DMS114 treated with DMSO at 0.1 percent for 48 hours (cell line): ENCODE measurements around the gene PIBF1.
"Not testable (repeated sequence)": the region's sequence is repeated elsewhere in the genome, so short reads cannot be mapped to it uniquely, and the experiment has no call there.

Experiments used
- DNase-seq: peaks from one replicate; lab custom pipeline; 2025; ENCODE audit not compliant: unreplicated experiment; lab: John Stamatoyannopoulos, UW

PIBF1 gene

DNA sequence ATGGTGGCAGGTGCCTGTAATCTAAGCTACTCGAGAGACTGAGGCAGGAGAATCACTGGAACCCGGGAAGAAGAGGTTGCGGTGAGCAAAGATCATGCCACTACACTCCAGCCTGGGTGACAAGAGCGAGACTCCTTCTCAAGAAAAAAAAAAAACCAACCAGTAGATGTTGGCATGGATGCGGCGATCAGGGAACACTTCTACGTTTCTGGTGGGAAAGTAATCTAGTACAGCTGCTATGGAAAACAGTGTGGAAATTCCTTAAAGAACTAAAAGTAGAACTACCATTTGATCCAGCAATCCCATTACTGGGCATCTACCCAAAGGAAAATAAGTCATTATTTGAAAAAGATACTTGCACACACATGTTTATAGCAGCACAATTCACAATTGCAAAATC is 119.6 kb downstream of the PIBF1 start:
- DNase-seq = not testable (repeated sequence)

DNA sequence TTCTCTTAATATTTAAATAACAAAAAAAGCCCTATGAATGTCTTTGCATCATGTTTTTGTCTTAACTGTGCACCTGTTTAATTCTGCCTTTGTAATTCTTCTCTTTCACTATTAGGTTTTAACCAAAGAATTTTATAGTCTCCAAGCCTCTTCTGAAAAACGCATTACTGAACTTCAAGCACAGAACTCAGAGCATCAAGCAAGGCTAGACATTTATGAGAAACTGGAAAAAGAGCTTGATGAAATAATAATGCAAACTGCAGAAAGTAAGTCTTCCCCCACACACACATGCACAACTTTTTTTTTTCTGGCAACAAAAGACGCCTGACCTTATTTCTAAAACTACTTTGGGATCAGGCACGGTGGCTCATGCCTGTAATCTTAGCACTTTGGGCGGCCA is 126.5 kb downstream of the PIBF1 start:
- no peak for DNase-seq

DNA sequence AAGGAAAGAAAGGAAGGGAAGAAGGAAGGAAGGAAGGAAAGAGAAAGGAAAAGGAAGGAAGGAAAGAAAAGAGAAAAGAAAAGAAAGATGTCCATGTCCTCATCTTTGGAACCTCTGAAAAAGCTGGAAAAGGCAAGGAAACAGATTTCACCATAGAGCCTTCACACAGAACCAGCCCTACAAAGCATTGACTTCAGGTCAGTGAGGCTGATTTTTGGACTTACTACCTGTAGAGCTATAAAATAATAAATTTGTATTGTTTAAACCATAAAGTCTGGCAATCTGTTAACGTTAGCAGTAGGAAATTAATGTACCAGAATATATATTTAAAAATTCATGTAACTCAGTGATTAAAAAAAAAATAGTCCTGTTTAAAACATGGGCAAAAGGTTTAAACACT is 130.0 kb downstream of the PIBF1 start:
- no peak for DNase-seq

DNA sequence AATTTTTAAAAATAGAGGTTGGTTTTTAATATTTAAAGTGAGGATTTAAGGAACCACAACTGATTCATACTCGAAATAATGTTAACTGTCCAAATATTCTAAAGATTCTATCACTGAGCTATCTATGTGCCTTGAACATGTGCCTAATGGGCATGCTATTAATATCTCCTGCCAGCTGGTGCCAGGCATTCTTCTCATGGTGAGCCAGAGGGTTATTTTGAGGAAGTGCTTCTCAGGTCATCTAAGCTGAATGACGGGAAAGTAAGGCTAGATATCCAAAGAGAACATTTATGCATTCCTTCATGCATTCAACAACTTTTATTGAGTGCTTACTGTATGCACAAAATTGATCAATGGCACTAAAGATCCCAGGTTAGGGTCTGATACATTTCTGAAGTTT is 138.2 kb downstream of the PIBF1 start:
- DNase-seq = no peak

DNA sequence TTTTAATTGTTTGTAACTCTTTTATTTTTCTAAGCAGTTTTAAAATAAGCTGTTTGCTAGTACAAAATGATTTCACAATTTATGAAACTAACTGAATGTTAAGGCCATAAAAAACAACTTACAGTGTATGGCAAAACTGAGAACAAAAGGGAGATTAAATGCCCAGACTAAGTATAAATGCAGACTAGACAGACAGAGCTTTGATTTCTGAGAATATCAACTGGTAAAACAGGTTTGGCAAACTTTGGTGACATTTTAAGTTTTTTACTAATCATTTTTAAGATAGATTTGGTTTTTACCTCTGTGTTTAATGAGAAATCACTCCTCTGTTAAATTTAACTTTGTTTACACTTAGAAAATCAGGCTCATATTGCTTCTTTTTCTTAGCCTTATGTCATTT is 149.4 kb downstream of the PIBF1 start:
- no peak for DNase-seq

DNA sequence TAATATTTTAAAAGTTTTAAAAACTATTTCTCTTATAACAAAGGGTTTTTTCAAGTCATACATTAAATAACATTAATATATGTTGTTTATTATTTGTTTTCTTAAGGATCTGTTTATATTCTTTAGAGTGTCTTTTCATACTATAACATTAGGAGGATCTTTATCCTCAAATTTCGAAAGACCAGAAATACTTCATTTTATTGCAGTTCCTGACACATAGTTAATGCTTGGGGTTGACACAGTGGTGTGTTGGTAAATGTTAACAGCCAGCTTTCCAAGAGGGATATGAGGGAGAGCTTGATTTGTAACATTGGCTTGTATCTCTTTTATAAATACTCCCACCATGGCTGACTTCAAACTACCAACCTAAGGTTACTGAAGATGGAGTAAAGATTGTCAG is 150.3 kb downstream of the PIBF1 start:
- DNase-seq = no peak

DNA sequence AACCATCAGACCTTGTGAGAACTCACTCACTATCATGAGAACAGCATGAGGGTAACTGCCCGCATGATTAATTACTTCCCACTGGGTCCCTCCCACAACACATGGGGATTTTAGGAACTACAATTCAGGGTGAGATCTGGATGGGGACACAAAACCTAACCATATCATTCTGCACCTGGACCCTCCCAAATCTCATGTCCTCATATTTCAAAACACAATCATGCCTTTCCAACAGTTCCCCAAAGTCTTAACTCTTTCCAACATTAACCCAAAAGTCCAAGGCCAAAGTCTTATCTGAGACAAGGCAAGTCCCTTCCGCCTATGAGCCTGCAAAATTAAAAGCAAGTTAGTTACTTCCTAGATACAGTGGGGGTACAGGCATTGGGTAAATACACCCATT is 164.3 kb downstream of the PIBF1 start:
- not testable (repeated sequence) for DNase-seq

DNA sequence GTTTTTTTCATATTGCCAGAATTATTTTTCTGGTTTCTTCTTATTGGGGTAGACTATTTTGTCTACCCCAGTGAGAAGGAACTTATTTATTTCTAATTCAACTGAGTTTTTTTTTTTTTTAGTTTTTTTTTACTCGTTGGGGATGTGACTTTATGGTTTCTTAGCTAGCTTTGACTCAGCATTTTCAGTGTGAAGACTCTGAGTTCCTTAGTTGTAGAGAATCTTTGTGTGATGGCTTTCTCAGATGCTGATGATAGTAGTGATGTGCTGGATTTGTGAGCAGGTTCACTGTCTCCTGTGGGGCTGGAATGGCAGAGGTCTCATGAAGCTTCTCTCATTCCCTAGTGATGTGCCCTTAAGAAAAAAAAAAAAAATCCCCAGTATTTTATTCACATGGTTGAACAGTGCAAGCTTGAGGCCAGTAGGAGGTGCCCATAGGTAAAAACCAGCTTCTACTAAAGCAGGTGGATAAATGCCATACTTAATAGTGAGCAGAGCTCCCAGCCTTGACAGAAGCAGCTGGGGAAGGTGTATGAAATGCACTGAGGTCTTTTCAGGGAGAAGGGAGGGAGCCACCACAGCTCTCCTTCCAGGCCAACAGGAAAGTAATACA is 170.7 kb downstream of the PIBF1 start:
- DNase-seq = no peak

DNA sequence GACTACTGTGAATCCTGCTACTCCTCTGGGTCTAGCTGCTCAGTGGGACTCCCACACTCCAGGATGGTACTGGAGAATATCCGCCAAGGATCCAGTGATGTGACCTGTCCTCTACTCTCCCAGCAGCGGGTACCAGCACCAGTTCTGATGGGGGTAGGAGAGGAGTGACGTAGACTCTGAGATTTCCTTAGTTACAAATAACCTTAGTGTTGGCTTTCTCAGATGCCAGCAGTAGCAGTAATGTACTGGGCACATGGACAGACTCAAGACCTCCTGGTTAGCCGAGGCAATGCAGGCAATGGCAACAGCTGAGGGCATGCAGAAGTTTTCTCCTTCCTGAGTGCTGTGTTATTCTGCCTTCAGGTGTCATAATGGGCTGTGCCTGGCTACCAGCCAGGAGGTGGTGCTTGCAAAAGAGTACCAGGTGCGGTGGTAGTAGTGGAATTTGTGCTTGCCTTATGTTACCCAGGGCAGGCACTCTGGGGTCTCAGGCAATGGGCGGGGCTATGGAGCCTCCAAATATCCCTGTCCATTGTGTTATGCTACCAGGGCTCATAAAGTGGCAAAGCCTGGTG is 171.5 kb downstream of the PIBF1 start:
- DNase-seq = no peak

DNA sequence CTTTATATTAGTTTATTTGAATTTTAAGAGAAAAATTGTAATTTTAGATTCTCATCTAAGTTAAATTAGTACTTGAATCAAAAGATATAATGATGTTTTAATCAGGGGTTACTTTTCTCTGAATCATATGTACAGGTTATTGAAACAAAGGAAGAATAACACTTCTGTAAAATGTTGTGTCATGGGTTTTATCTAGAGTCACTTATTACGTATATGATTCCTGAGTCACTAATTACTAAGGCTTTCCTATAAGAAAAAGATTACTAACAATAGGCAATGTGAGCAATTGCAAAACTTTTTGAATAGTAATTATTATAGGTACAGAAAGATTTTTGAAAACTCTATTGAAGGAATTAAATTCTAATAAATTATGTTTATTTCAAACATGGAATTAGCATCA is 177.7 kb downstream of the PIBF1 start:
- DNase-seq = no peak

DNA sequence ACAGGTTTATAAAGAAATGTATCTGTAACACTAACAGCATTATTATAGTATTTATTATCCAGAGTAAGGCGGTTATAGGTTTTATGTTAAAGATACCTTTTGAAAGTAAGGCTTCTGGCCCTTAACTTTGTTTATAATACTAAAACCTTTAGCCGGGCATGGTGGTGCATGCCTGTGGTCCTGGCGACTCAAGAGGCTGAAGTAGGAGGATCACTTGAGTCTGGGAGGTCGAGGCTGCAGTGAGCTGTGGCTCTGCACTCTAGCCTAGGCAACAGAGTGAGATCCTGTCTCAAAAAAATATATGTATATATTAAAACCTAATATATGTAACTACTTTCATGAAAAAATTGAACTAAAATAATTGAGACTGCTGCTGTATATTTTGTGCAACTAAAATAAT is 178.2 kb downstream of the PIBF1 start:
- DNase-seq = no peak

DNA sequence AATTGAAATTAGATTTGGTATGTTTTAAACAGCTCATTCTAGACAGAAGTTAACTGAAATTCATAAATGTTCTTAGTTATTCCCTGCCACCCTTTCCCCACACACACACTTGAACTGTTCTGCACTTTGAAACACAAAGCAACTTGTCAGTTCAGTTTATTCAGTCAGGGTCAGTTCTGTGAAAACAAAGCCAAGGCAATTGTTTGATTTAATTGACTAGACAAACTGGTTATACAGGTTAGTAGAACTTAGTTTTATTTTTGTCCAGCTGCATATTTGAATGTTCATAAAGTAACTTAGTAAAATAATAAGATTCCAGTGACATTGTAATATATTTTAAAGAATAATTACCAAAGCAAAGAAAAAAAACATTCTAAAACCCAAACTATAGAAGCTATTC is 178.6 kb downstream of the PIBF1 start:
- DNase-seq = no peak

DNA sequence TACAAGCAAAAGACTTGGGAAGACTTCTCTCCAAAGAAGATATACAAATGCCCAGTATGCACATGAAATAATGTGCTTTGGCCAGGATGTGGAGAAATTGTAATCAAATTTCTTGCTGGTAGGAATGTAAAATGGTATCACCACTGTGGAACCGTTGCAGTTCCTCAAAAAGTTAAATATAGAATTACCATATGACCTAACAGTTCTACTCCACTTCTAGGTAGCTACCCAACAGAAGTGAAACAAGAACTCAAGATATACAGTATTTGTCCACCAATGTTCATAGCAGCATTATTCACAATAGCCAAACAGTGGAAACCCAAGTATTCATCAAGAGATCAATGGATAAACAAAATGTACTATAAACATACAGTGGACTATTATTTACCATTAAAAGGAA is 181.8 kb downstream of the PIBF1 start:
- DNase-seq = no peak

DNA sequence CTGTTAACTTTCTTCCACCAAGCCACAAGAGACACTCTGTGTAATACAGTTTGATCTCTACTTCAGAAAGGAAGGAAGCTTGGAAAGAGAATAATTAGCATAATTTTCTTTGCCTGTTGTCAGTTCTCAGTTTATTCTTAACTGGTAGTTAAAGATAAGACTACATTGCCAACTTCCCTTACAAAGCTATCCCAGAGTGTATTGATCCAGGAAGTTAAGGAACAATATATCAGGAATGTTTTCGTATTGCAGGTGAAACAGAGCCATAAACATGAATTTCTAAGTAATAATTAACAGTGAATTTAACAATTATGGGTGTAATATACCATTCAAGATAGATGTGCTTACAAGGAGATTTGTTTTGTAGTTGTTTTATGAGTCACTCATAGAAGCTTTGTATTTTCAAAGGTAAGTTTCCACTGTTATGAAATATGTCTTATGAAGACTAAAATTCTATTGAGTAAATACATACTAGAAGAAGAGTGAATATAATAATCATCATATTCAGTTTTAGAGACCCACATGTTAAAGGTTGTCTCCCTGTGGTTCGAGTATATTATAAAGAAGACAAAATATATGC is 188.5 kb downstream of the PIBF1 start:
- no peak for DNase-seq

DNA sequence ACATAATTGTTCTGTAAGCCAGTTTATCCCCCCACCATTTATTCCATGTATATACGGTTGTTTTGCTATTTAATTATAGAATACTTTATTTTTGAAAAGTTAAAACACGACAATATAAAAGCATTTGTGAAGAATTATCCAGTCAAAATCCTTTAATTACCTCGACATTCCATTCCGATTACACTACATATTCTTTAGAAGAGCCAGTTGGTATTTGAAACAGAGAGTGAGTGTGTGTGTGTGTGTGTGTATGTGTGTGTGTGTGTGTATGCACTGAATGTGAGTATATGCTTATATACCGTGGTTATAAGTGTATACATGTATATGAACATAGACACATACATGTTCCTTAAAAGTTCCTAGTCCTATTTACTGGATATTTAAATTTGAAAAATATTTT is 189.0 kb downstream of the PIBF1 start:
- no peak for DNase-seq

DNA sequence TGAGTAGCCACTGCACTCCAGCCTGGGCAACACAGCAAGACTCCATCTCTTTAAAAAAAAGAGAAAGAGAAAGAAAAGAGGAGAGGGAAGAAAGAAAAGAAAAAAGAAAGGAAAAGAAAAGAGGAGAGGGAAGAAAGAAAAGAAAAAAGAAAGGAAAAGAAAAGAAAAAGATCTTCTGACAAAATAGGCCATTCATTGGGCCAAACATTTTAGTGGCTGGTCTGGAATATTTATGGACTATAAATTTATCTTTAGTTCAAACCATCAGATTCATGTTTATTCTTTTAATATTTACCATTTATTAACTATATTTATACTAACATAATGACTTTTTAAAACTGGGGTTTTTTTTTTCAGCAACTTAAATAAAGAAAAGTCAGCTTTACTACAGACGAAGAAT is 191.3 kb downstream of the PIBF1 start:
- no peak for DNase-seq

DNA sequence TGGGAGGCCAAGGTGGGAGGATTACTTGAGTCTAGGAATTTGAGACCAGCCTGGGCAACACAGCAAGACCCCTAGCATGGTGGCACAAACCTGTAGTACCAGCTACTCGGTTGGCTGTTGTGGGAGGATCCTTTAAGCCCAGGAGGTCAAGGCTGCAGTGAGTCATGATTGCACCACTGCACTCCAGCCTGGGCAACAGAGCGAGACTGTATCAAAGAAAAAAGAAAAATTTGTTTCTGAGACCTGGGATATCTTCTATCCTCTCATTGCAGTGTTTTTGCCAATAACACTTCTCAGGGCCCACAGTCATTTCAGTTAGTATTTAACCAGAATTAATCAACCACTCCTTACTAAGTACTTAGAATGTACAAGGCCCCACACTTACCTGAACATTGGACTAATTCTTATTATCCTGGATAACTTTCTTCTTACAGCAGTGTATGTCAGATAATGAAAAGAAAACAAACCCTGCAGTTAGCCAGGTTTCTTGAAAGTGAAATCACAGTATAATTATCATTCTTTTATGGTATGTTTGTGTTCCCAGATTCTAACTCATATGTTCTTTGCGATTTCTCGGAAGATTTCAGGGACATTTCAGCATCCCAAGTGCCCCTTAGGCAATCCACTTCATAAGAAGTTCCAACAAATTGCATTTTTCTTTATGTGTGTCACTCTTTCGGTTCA is 201.3 kb downstream of the PIBF1 start:
- no peak for DNase-seq

DNA sequence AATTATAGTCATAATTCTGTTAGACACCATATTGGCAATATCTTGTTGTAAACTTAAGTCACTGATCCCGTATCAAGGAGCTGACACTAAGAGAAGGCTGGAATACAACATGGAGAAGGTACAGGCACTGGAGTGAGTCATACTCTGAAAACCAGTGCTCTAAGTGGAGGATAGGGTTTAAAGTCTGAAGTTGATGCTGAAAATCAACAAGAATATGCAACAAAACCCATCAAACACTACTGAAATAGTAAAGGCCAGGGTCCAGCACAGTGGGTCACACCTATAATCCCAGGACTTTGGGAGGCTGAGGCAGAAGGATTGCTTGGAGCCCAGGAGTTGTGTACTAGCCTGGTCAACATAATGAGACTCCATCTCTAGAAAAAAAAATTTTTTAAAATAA is 203.7 kb downstream of the PIBF1 start:
- no peak for DNase-seq

DNA sequence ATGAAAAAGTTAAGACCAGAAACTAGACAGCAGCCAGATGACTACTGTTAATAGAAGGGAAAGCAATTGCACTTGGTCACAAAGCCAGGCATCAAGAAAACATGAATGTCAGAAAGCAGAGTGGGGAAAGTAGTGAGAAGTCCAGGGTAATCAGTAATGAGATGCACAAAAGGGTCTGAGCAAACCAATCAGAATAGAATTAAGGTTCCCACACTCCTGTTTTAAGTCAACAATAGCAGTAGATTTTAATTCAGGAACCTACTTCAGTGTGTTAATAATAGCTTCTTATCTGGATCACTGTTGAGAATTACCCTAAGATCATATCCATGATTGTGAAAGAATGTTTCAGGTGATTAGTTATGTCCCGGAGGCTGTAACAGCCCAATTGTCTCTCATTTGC is 204.3 kb downstream of the PIBF1 start:
- DNase-seq = no peak

DNA sequence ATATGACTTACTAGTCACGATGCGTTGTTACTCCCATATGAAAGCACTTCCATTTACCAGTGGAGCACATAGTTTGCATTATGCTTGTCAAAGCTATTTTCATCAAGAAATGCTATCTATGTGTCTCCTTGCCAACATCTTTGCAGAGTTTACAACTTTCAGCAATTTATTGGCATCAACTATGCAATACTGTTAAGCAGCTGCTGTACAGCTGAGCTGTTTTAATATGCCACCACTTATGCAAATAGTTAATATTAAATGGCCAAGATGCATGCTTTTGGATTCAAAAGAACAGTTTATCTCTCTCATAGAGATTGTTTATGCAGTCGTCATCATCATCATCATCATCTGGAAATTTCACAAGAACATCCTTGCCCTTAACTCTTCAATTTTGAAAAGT is 209.0 kb downstream of the PIBF1 start:
- no peak for DNase-seq

DNA sequence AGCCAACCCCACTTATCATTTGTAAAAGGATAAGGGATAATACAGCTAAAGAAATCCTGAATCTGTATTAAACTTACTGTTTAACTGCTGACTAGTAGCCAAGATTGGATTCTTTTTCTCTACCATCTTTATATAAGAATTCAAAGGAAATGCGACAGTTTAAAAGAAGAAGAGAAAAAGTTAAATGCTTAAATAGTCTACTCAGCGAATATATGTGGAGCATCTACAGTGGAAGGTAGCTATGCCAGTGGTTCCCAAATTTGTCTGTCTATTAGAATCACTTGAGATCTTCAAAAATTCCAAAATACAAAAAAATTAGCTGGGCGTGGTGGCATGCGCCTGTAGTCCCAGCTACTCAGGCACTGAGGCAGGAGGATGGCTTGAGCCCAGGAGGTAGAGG is 216.1 kb downstream of the PIBF1 start:
- DNase-seq = no peak

DNA sequence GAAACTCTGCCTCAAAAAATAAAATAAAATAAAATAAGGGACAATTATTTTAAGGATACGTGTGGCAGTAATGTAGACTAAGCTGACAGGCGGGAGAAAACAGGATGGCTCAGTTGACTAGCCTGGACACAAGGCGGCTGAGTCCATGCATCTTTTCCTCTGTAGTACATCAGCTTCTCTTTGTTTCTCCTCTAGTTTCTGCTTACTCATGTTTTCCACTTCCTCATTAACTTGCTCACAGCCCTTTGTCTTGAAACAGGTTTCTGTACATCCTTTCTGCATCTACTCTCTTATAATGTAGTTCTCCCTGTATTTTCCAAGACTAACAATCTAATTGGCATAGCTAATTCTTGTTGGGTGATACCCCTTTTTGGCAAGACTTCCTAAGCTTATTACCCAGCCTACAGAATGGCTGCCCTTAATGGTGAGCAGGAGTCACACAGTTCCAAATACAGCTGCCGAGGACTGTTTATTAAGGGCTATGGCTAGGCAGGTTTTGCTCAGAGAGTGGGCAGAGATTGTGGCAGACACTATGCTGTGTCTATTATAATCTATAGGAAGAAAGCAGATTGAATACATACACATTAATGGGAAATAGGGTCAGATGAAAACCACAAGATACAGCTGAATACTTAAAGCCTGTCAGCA is 218.2 kb downstream of the PIBF1 start:
- DNase-seq = no peak
